IMR-90 (cell line): ENCODE results near the gene SFTPB.

ENCODE experiments used
- MAFK ChIP-seq: IDR thresholded peaks from 2 replicates; pipeline ENCODE4 v1.6.1; 2012; ENCODE audit warnings: low read depth, low read length, improper control_type of control experiment
- MAZ ChIP-seq: IDR thresholded peaks from 2 replicates; pipeline ENCODE4 v1.6.1; 2012; ENCODE audit warnings: low read depth, mild to moderate bottlenecking, low read length, improper control_type of control experiment, moderate library complexity, borderline replicate concordance
- NFE2L2 ChIP-seq: fragments of 150-350 bp; IDR thresholded peaks from 2 replicates; pipeline ENCODE4 v1.6.1; 2016; ENCODE audit warnings: low read depth, mild to moderate bottlenecking, low read length
- RAD21 ChIP-seq: IDR thresholded peaks from 2 replicates; pipeline ENCODE4 v1.6.1; 2012; ENCODE audit warnings: low read length, improper control_type of control experiment
- RFX5 ChIP-seq: IDR thresholded peaks from 2 replicates; pipeline ENCODE4 v1.8.0; 2012; ENCODE audit warnings: low read depth, mild to moderate bottlenecking, low read length, moderate library complexity
- TF ChIP-seq, protein P1 (sequence below): conservative IDR thresholded peaks from 2 replicates; pipeline ENCODE4 v1.5.1; 2012; ENCODE audit warnings: mild to moderate bottlenecking, low read depth, low read length, improper control_type of control experiment
- TF ChIP-seq, protein P2 (sequence below): fragments of 150-350 bp; IDR thresholded peaks from 2 replicates; pipeline ENCODE4 v1.6.1; 2017; ENCODE audit warnings: mild to moderate bottlenecking, antibody characterized with exemption, low read length, low read depth

DNA sequence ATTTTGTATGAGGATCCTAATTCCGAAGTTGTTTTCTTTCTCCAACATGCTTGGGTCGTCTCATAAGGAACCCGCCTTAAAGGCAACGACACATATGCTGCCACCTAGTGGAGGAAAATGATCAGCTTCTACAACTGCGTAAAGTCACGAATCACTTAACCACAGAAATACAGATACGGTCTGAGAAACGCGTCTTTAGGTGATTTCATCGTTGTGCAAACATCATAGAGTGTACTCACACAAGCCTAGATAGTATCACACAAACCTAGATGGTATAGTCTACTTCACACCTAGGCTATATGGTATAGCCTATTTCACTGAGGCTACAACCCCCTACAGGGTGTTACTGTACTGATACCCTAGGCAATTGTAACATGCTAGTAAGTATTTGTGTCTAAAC, 39.3 kb upstream of the SFTPB start:
- TF ChIP-seq, protein P1, sequence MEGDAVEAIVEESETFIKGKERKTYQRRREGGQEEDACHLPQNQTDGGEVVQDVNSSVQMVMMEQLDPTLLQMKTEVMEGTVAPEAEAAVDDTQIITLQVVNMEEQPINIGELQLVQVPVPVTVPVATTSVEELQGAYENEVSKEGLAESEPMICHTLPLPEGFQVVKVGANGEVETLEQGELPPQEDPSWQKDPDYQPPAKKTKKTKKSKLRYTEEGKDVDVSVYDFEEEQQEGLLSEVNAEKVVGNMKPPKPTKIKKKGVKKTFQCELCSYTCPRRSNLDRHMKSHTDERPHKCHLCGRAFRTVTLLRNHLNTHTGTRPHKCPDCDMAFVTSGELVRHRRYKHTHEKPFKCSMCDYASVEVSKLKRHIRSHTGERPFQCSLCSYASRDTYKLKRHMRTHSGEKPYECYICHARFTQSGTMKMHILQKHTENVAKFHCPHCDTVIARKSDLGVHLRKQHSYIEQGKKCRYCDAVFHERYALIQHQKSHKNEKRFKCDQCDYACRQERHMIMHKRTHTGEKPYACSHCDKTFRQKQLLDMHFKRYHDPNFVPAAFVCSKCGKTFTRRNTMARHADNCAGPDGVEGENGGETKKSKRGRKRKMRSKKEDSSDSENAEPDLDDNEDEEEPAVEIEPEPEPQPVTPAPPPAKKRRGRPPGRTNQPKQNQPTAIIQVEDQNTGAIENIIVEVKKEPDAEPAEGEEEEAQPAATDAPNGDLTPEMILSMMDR, result peak; percentile 92
- TF ChIP-seq NFE2L2 (no peak), MAZ (no peak), MAFK (no peak), RAD21 (peak; percentile 82), RFX5 (no peak)
- TF ChIP-seq, protein P2, sequence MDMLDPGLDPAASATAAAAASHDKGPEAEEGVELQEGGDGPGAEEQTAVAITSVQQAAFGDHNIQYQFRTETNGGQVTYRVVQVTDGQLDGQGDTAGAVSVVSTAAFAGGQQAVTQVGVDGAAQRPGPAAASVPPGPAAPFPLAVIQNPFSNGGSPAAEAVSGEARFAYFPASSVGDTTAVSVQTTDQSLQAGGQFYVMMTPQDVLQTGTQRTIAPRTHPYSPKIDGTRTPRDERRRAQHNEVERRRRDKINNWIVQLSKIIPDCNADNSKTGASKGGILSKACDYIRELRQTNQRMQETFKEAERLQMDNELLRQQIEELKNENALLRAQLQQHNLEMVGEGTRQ, result no peak
